Neural cell (in vitro differentiated cells): Measurements from ENCODE around the gene UFSP2. TPM values are rescaled to one million over a fixed set of nuclear protein-coding genes. Genes with fewer than 3 reads are reported as not detected.

Experiments
- H2AFZ ChIP-seq: fragments of 200-600, 300-800 bp; sonication (generic), shearing (Covaris generic); 2 replicates; pipeline ENCODE4 v1.6.0; 2014; ENCODE audit warnings: low read depth, mild to moderate bottlenecking, antibody characterized with exemption, low read length, moderate library complexity
- H3F3A ChIP-seq: fragments of 200-600 bp; shearing (Covaris generic); 2 replicates; pipeline ENCODE4 v1.6.1; 2016; ENCODE audit warnings: mild to moderate bottlenecking, moderate library complexity, mixed read lengths, antibody characterized with exemption, low read length; ENCODE audit not compliant: insufficient read depth, poor library complexity, severe bottlenecking
- H3K27ac ChIP-seq: fragments of 200-600, 300-800 bp; sonication (generic), shearing (Covaris generic); 2 replicates; pipeline ENCODE4 v1.5.1; 2014; ENCODE audit warnings: mild to moderate bottlenecking, low read length, moderate library complexity
- H3K27me3 ChIP-seq: fragments of 300-800, 200-600 bp; sonication (generic), shearing (Covaris generic); 2 replicates; pipeline ENCODE4 v1.6.0; 2014; ENCODE audit warnings: mild to moderate bottlenecking, low read depth, low read length, moderate library complexity; ENCODE audit not compliant: insufficient read depth
- H3K36me3 ChIP-seq: fragments of 300-800, 200-600 bp; sonication (generic), shearing (Covaris generic); 2 replicates; pipeline ENCODE4 v1.5.1; 2014; ENCODE audit warnings: mild to moderate bottlenecking, antibody characterized with exemption, low read length, moderate library complexity; ENCODE audit not compliant: insufficient read depth
- H3K4me2 ChIP-seq: fragments of 300-800, 200-600 bp; sonication (generic), shearing (Covaris generic); 2 replicates; pipeline ENCODE4 v1.6.0; 2014; ENCODE audit warnings: mild to moderate bottlenecking, low read length
- H3K4me3 ChIP-seq: fragments of 300-800, 200-600 bp; sonication (generic), shearing (Covaris generic); 2 replicates; pipeline ENCODE4 v1.5.1; 2014; ENCODE audit warnings: mild to moderate bottlenecking, low read length, moderate library complexity
- H3K79me2 ChIP-seq: fragments of 200-600 bp; shearing (Covaris generic); replicated peaks from 2 replicates; pipeline ENCODE4 v1.6.0; 2014; ENCODE audit warnings: mild to moderate bottlenecking, low read length, moderate library complexity; ENCODE audit not compliant: insufficient read depth
- H3K9ac ChIP-seq: fragments of 300-800, 200-600 bp; sonication (generic), shearing (Covaris generic); 2 replicates; pipeline ENCODE4 v1.6.1; 2016; ENCODE audit warnings: mild to moderate bottlenecking, low read length, mixed read lengths
- H3K9me2 ChIP-seq: fragments of 200-600 bp; shearing (Covaris generic); 2 replicates; pipeline ENCODE4 v1.6.1; 2016; ENCODE audit warnings: mild to moderate bottlenecking, low read length, mixed read lengths; ENCODE audit not compliant: insufficient read depth
- H3K9me3 ChIP-seq: fragments of 200-600, 300-800 bp; sonication (generic), shearing (Covaris generic); 2 replicates; pipeline ENCODE4 v1.6.1; 2016; ENCODE audit warnings: mild to moderate bottlenecking, mixed run types, low read length, moderate library complexity, mixed read lengths
- H4K20me1 ChIP-seq: fragments of 200-600 bp; shearing (Covaris generic); 2 replicates; pipeline ENCODE4 v1.6.1; 2016; ENCODE audit warnings: mild to moderate bottlenecking, mixed run types; ENCODE audit not compliant: insufficient read depth
- EP300 ChIP-seq: fragments of 450-650 bp; conservative IDR thresholded peaks from 2 replicates; pipeline ENCODE4 v1.6.1; 2014; ENCODE audit warnings: antibody characterized with exemption, mild to moderate bottlenecking, moderate library complexity; ENCODE audit not compliant: poor library complexity, severe bottlenecking
- EZH2 ChIP-seq: fragments of 200-600, 300-800 bp; shearing (Covaris generic), sonication (generic); IDR thresholded peaks from 2 replicates; pipeline ENCODE4 v1.6.1; 2014; ENCODE audit warnings: antibody characterized with exemption, low read length, borderline replicate concordance, mild to moderate bottlenecking; ENCODE audit not compliant: insufficient read depth, poor library complexity, severe bottlenecking
- MXI1 ChIP-seq: fragments of 450-650 bp; conservative IDR thresholded peaks from 2 replicates; pipeline ENCODE4 v1.6.1; 2014; ENCODE audit warnings: antibody characterized with exemption, mild to moderate bottlenecking; ENCODE audit not compliant: poor library complexity, severe bottlenecking
- POLR2AphosphoS5 ChIP-seq: IDR thresholded peaks from 2 replicates; pipeline ENCODE4 v1.6.1; 2012
- RAD21 ChIP-seq: fragments of 450-650 bp; conservative IDR thresholded peaks from 2 replicates; pipeline ENCODE4 v1.6.1; 2014; ENCODE audit warnings: antibody characterized with exemption, mild to moderate bottlenecking, moderate library complexity
- SMC3 ChIP-seq: fragments of 450-650 bp; conservative IDR thresholded peaks from 2 replicates; pipeline ENCODE4 v1.6.1; 2014; ENCODE audit warnings: antibody characterized with exemption, mild to moderate bottlenecking, moderate library complexity; ENCODE audit not compliant: poor library complexity
- TAF1 ChIP-seq: IDR thresholded peaks from 2 replicates; pipeline ENCODE4 v1.6.1; 2012; ENCODE audit warnings: low read depth
- polyA plus RNA-seq: library from polyadenylated mRNA; depleted of rRNA; stranded (reverse); fragments of >200 nt; gene quantifications from 2 replicates; pipeline ENCODE4 v1.2.3, GENCODE V29; 2014
- small RNA-seq, 3 experiments: library from RNA; depleted of rRNA; stranded (forward); fragments of <200 nt; gene quantifications; one replicate each; pipeline ENCODE3, GENCODE V24; 2012
- TF ChIP-seq, protein P1 (sequence below): IDR thresholded peaks from 2 replicates; pipeline ENCODE4 v1.6.1; 2012; ENCODE audit warnings: borderline replicate concordance
- TF ChIP-seq, protein P2 (sequence below): fragments of 450-650 bp; IDR thresholded peaks from 2 replicates; pipeline ENCODE4 v1.5.1; 2014; ENCODE audit warnings: antibody characterized with exemption, mild to moderate bottlenecking, moderate library complexity; ENCODE audit not compliant: poor library complexity, severe bottlenecking

UFSP2 gene
- polyA plus RNA-seq, 1 donor from 2014 or later, result 38.9 TPM

DNA sequence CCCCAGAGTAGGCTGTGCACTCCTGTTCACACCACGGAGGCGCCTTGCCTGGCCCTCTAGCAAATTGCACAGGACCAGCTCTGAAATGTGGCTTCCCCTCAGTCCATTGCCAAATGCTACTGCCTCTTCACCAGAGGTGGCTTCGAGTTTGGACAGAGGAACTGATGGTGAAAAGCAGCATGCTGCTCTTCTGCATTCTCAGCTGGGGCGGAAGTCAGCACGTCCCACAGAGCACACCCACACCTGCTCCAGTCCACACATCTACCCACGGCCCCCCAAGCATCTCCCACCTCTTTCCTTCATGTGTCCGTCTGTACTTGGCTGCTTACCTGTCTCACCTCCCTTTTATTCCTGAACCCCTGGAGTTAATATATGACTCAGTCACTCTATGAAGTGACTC, 73.6 kb downstream of the UFSP2 start:
- Histone ChIP-seq H3K4me3 (no peak overlapping the region), H4K20me1 (no peaks in the 10 kb centered on the region), H3K9ac (no peak overlapping the region), H3F3A (no peaks in the 10 kb centered on the region), H3K79me2 (no peaks in the 10 kb centered on the region), H3K9me3 (no peaks in the 10 kb centered on the region), H3K4me2 (no peak overlapping the region), H3K9me2 (no peaks in the 10 kb centered on the region), H3K27ac (no peak overlapping the region), H3K27me3 (no peaks in the 10 kb centered on the region), H3K36me3 (no peaks in the 10 kb centered on the region), H2AFZ (no peak overlapping the region)
- no peak for TF ChIP-seq EP300
- no peak for TF ChIP-seq RAD21
- no peak for TF ChIP-seq SMC3
- TF ChIP-seq, protein P1, sequence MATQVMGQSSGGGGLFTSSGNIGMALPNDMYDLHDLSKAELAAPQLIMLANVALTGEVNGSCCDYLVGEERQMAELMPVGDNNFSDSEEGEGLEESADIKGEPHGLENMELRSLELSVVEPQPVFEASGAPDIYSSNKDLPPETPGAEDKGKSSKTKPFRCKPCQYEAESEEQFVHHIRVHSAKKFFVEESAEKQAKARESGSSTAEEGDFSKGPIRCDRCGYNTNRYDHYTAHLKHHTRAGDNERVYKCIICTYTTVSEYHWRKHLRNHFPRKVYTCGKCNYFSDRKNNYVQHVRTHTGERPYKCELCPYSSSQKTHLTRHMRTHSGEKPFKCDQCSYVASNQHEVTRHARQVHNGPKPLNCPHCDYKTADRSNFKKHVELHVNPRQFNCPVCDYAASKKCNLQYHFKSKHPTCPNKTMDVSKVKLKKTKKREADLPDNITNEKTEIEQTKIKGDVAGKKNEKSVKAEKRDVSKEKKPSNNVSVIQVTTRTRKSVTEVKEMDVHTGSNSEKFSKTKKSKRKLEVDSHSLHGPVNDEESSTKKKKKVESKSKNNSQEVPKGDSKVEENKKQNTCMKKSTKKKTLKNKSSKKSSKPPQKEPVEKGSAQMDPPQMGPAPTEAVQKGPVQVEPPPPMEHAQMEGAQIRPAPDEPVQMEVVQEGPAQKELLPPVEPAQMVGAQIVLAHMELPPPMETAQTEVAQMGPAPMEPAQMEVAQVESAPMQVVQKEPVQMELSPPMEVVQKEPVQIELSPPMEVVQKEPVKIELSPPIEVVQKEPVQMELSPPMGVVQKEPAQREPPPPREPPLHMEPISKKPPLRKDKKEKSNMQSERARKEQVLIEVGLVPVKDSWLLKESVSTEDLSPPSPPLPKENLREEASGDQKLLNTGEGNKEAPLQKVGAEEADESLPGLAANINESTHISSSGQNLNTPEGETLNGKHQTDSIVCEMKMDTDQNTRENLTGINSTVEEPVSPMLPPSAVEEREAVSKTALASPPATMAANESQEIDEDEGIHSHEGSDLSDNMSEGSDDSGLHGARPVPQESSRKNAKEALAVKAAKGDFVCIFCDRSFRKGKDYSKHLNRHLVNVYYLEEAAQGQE, result no peak

DNA sequence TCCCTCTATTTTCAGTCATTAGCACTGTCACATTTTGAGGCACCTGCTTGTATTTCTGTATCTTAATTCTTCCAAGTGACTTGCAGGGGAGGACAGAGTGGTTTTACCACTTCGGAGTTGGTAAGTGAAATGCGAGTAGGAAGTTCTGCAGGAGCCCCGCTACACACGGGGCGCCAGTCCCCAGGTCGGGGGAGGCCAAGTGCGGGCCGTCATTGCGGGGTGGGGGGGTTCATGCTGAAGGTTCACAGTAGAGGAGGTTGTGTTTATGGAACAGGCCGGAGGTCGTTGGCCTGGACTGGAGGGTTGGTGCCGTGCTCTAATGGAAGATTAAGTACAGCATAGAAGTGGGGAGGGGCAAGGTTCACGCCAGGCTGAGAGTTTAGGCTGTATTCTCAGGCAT, 74.1 kb downstream of the UFSP2 start:
- Histone ChIP-seq H3K4me3 (no peak overlapping the region), H4K20me1 (no peaks in the 10 kb centered on the region), H3K9me2 (no peaks in the 10 kb centered on the region), H3K4me2 (no peak overlapping the region), H2AFZ (no peak overlapping the region), H3K36me3 (no peaks in the 10 kb centered on the region), H3K27me3 (no peaks in the 10 kb centered on the region), H3K9ac (no peak overlapping the region), H3K9me3 (no peaks in the 10 kb centered on the region), H3K79me2 (no peaks in the 10 kb centered on the region), H3K27ac (no peak overlapping the region), H3F3A (no peaks in the 10 kb centered on the region)
- no peak for TF ChIP-seq POLR2AphosphoS5
- TF ChIP-seq, protein P1, result no peak
- TF ChIP-seq SMC3, result no peak
- TF ChIP-seq, protein P2, sequence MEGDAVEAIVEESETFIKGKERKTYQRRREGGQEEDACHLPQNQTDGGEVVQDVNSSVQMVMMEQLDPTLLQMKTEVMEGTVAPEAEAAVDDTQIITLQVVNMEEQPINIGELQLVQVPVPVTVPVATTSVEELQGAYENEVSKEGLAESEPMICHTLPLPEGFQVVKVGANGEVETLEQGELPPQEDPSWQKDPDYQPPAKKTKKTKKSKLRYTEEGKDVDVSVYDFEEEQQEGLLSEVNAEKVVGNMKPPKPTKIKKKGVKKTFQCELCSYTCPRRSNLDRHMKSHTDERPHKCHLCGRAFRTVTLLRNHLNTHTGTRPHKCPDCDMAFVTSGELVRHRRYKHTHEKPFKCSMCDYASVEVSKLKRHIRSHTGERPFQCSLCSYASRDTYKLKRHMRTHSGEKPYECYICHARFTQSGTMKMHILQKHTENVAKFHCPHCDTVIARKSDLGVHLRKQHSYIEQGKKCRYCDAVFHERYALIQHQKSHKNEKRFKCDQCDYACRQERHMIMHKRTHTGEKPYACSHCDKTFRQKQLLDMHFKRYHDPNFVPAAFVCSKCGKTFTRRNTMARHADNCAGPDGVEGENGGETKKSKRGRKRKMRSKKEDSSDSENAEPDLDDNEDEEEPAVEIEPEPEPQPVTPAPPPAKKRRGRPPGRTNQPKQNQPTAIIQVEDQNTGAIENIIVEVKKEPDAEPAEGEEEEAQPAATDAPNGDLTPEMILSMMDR, result no peak
- TF ChIP-seq RAD21, result no peak
- no peak for TF ChIP-seq EP300
- no peak for TF ChIP-seq TAF1
- TF ChIP-seq EZH2, result no peak
- no peak for TF ChIP-seq MXI1

Small RNA genes within 50 kb of the gene (small RNA-seq; reads per million reads assigned to genes)
- gene RF00019, result 0 to 1.2 (median 0) reads per million in 3 experiments

Other genes starting within 250 kb of the UFSP2 start
- gene CFAP97, start 222.0 kb downstream of the UFSP2 start, polyA plus RNA-seq, result 26.1 and 29.8 TPM in 2 replicates
- gene SNX25, start 216.4 kb downstream of the UFSP2 start, polyA plus RNA-seq, result 6.4 and 7.9 TPM in 2 replicates
- gene LRP2BP, start 30.0 kb downstream of the UFSP2 start, polyA plus RNA-seq, result 0.58 and 1.1 TPM in 2 replicates
- 1.8 and 2.6 TPM in 2 replicates for gene ANKRD37, start 29.1 kb downstream of the UFSP2 start, polyA plus RNA-seq
- gene CCDC110, start 45.8 kb upstream of the UFSP2 start, polyA plus RNA-seq, result 0.21 TPM in 1 of 2 replicates, not detected in the other
- 1.8 and 2.2 TPM in 2 replicates for gene PDLIM3, start 109.5 kb upstream of the UFSP2 start, polyA plus RNA-seq